IPS DF 6.9 (cell line): ENCODE results near the gene ABR.

Experiments
- DNase-seq: peaks from one replicate; pipeline ENCODE4 v3.0.0-alpha.2; 2013; ENCODE audit warnings: low read depth, low spot score
- H3K27ac ChIP-seq: one replicate; pipeline ENCODE4 v1.5.1; 2013; ENCODE audit warnings: low read length, control low read depth
- H3K27me3 ChIP-seq: 2 replicates; pipeline ENCODE4 v1.6.1; 2013; ENCODE audit warnings: mild to moderate bottlenecking, low read length; ENCODE audit not compliant: control insufficient read depth, insufficient read depth
- H3K36me3 ChIP-seq: 2 replicates; pipeline ENCODE4 v1.6.1; 2013; ENCODE audit warnings: low read length; ENCODE audit not compliant: control insufficient read depth, insufficient read depth
- H3K4me1 ChIP-seq: 2 replicates; pipeline ENCODE4 v1.6.1; 2013; ENCODE audit warnings: low read length; ENCODE audit not compliant: control insufficient read depth, insufficient read depth
- H3K4me3 ChIP-seq: 2 replicates; pipeline ENCODE4 v1.5.1; 2013; ENCODE audit warnings: mild to moderate bottlenecking, low read length
- H3K9me3 ChIP-seq: 2 replicates; pipeline ENCODE4 v1.6.1; 2013; ENCODE audit warnings: low read length, inconsistent platforms; ENCODE audit not compliant: control insufficient read depth, insufficient read depth
- WGBS: extraction: QIAGEN DNeasy Blood & Tissue Kit; methylation state at CpG from one replicate; pipeline ENCODE4 v1.1.7; 2013; ENCODE audit warnings: mixed read lengths, missing lambda C conversion rate; ENCODE audit not compliant: insufficient read length, insufficient coverage; 5-methylcytosine and 5-hydroxymethylcytosine counted together

The ABR gene

GRCh38 chr17:1171953-1172352 lies 7.8 kb downstream of the ABR start:
- no CpG with 5 or more reads among the region's 11 CpGs for whole genome bisulfite sequencing
- H3K9me3 ChIP-seq: no peaks in the 10 kb centered on the region
- H3K4me1 ChIP-seq: no peaks in the 10 kb centered on the region
- no peak overlapping the region for H3K27ac ChIP-seq
- H3K36me3 ChIP-seq: no peaks in the 10 kb centered on the region
- H3K4me3 ChIP-seq: no peak overlapping the region
- DNase-seq: no peak
- H3K27me3 ChIP-seq: no peaks in the 10 kb centered on the region

DNA sequence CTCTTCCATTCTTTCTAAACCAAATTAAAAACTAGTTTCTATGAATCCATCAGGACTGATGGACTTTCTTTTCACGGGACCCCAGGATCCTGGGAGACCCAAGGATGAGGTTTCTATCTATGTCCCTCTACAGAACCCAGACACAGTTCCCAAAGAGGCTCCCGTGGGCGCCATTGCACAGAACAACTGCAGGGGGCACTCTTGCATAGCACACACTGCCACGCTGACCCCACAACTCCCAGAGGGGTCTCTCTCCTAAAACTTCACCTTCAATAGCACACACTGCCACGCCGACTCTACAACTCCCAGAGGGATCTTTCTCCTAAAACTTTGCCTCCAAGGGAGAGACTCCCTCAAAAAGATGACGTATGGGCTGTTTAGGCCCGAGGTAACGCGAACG lies 9.0 kb downstream of the ABR start:
- H3K4me1 ChIP-seq: no peaks in the 10 kb centered on the region
- DNase-seq: no peak
- no CpG with 5 or more reads among the region's 11 CpGs for WGBS
- H3K27ac ChIP-seq: no peak overlapping the region
- no peaks in the 10 kb centered on the region for H3K9me3 ChIP-seq
- no peaks in the 10 kb centered on the region for H3K27me3 ChIP-seq
- no peaks in the 10 kb centered on the region for H3K36me3 ChIP-seq
- no peak overlapping the region for H3K4me3 ChIP-seq

GRCh38 chr17:1169929-1170312 lies 9.9 kb downstream of the ABR start:
- no peaks in the 10 kb centered on the region for H3K9me3 ChIP-seq
- H3K36me3 ChIP-seq: no peaks in the 10 kb centered on the region
- H3K4me1 ChIP-seq: no peaks in the 10 kb centered on the region; the same call in 1 of the 2 replicates
- no CpG with 5 or more reads among the region's 4 CpGs for WGBS
- no peaks in the 10 kb centered on the region for H3K27me3 ChIP-seq
- no peak for DNase-seq
- H3K27ac ChIP-seq: no peak overlapping the region
- no peak overlapping the region for H3K4me3 ChIP-seq

- Histone ChIP-seq H3K27me3 (no peaks in the 10 kb centered on the region), H3K4me3 (no peak overlapping the region), H3K9me3 (no peaks in the 10 kb centered on the region), H3K36me3 (no peaks in the 10 kb centered on the region), H3K27ac (no peak overlapping the region), H3K4me1 (no peaks in the 10 kb centered on the region; the same call in 1 of the 2 replicates)
- no peak for DNase-seq
- WGBS: no CpG with 5 or more reads among the region's 22 CpGs
Measured at GRCh38 chr17:1169221-1169928, 10.4 kb downstream of the ABR start.

DNA sequence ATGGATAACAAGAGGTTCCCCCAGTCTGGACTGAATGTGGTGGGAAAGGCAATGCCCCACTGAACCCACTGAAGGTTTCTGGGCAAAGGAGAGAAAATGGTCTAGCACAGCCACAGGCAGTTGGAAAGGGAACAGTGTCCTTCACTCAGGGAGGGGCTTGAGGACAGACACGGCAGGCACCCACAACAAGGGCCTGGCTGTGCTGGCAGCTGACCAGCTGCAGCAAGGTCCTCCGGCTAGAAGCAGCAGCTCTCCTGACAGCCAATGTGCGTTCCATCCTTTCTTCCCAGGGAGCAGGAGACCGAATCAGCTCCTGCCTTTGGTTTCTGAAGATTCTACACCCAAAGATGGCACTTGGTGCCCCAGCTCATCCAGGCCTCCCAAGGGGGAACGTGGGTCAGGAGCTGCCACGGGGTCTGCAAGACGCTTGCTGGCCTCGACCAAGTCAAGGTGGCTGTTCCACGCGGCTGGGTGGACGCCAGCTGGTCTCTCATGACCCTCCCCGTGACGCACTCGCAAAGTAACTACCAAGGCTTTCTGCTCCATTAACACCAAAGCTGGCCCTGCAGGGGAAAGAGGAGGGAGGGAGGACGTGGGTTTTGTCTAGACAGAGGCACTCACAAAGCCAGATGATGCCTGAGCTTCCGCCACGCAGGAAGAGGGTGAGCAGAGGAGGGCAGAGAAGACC lies 11.1 kb downstream of the ABR start:
- no peak for DNase-seq
- no peaks in the 10 kb centered on the region for H3K9me3 ChIP-seq
- no peaks in the 10 kb centered on the region for H3K36me3 ChIP-seq
- no CpG with 5 or more reads among the region's 17 CpGs for WGBS
- no peak overlapping the region; the same call in 1 of the 2 replicates for H3K4me3 ChIP-seq
- H3K27me3 ChIP-seq: no peaks in the 10 kb centered on the region
- no peaks in the 10 kb centered on the region; the same call in 1 of the 2 replicates for H3K4me1 ChIP-seq
- H3K27ac ChIP-seq: no peak overlapping the region

- no CpG with 5 or more reads among the region's 11 CpGs for WGBS
- Histone ChIP-seq H3K27me3 (no peaks in the 10 kb centered on the region), H3K4me3 (no peak overlapping the region), H3K4me1 (no peaks in the 10 kb centered on the region; the same call in 1 of the 2 replicates), H3K36me3 (no peaks in the 10 kb centered on the region), H3K27ac (no peak overlapping the region), H3K9me3 (no peaks in the 10 kb centered on the region)
- DNase-seq: no peak
Measured at GRCh38 chr17:1166276-1166675, 13.5 kb downstream of the ABR start.

GRCh38 chr17:1165836-1166235 lies 13.9 kb downstream of the ABR start:
- no peak for DNase-seq

GRCh38 chr17:1164935-1165556 lies 14.7 kb downstream of the ABR start:
- Histone ChIP-seq H3K27ac (no peak overlapping the region), H3K4me3 (no peak overlapping the region), H3K36me3 (no peaks in the 10 kb centered on the region), H3K27me3 (no peaks in the 10 kb centered on the region), H3K9me3 (no peaks in the 10 kb centered on the region), H3K4me1 (peaks cover 2% of the 10 kb centered on the region; the same call in 1 of the 2 replicates)
- no CpG with 5 or more reads among the region's 12 CpGs for WGBS
- no peak for DNase-seq

More at GRCh38 chr17:1165836-1166235, 13.9 kb downstream of the ABR start:
- H3K4me3 ChIP-seq: no peak overlapping the region
- H3K4me1 ChIP-seq: no peaks in the 10 kb centered on the region; the same call in 1 of the 2 replicates
- H3K27ac ChIP-seq: no peak overlapping the region
- WGBS: no CpG with 5 or more reads among the region's 19 CpGs
- no peaks in the 10 kb centered on the region for H3K9me3 ChIP-seq
- H3K36me3 ChIP-seq: no peaks in the 10 kb centered on the region
- H3K27me3 ChIP-seq: no peaks in the 10 kb centered on the region

GRCh38 chr17:1162116-1162855 lies 17.5 kb downstream of the ABR start:
- Histone ChIP-seq H3K9me3 (no peaks in the 10 kb centered on the region), H3K27ac (no peak overlapping the region), H3K36me3 (no peaks in the 10 kb centered on the region), H3K4me3 (no peak overlapping the region), H3K4me1 (peaks cover 2% of the 10 kb centered on the region; the same call in 1 of the 2 replicates), H3K27me3 (no peaks in the 10 kb centered on the region)
- no CpG with 5 or more reads among the region's 16 CpGs for WGBS
- no peak for DNase-seq
